ENCODE measurements around the gene RAB6A. TPM values are rescaled to one million over a fixed set of nuclear protein-coding genes. Genes with fewer than 3 reads are reported as not detected.

RAB6A gene
- total and polyA plus RNA-seq, 2 of the 8 experiments (the other 6 are each of a cell fraction or from before 2014, with no cell fraction given) = 24.4 to 88.6 TPM

GRCh38 chr11:73656985-73657384 lies 103.9 kb downstream of the RAB6A start:
- H2BK120ac ChIP-seq (replicated peaks; ENCODE audit: low read depth, low read length) = no peak overlapping the region

More at GRCh38 chr11:73656985-73657384, 103.9 kb downstream of the RAB6A start:
- TF ChIP-seq POLR2AphosphoS5 (IDR thresholded peaks at IDR 0.05; ENCODE audit: low read depth, low read length) (peak; percentile 52; the same call in 1 of the 2 replicates), BACH1 (IDR thresholded peaks at IDR 0.05; ENCODE audit: low read length) (no peak), BCL11A (IDR thresholded peaks at IDR 0.05; ENCODE audit: low read depth in 2 of 2, low read length in 2 of 2) (no peak), POLR2A (IDR thresholded peaks at IDR 0.05; ENCODE audit: control extremely low read depth in 1 of 2, low read depth in 2 of 2, low read length in 2 of 2) (peak in 1 of 2 experiments; percentile 53; a peak in 1 of 3 replicates), TAF7 (optimal IDR thresholded peaks at IDR 0.05; ENCODE audit: borderline replicate concordance, low read depth, low read length) (peak; percentile 84)
- ChIA-PET CTCF (ENCODE audit: partially characterized antibody) (interaction anchor here (0.9 to 30.1 kb wide), 2 partner anchors 21 to 87 kb away, joined by 5 to 653 read pairs; partner anchors contain the start of gene PLEKHB1), POLR2A (ENCODE audit: partially characterized antibody) (interaction anchor here (0.6 to 2.0 kb wide), 3 partner anchors 10 to 28 kb away, joined by 3 to 5 read pairs (median 3); partner anchors contain the start of gene PLEKHB1)
- Histone ChIP-seq H3K27me3 (replicated peaks in 1 of 4; ENCODE audit: control insufficient read depth in 3 of 4, extremely low read depth in 1 of 4, insufficient read depth in 3 of 4, low read length in 3 of 4) (peaks cover 0 to 14% (median 9%) of the 10 kb centered on the region in 4 experiments; a peak in 4 of 7 replicates), H3K23me2 (ENCODE audit: low read depth, low read length) (peaks cover 2% of the 10 kb centered on the region; the same call in 1 of the 2 replicates), H3K18ac (ENCODE audit: extremely low read depth, low read length) (no peak overlapping the region), H3K36me3 (ENCODE audit: control insufficient read depth in 2 of 4, insufficient read depth in 4 of 4, low read length in 3 of 4) (no peaks in the 10 kb centered on the region; a peak in 2 of 8 replicates), H3K23ac (ENCODE audit: insufficient read length) (no peak overlapping the region), H3K4me3 (ENCODE audit: extremely low read depth in 1 of 4, insufficient read depth in 2 of 4, low read depth in 3 of 4, low read length in 4 of 4) (no peak overlapping the region), H2BK20ac (ENCODE audit: low read length) (no peak overlapping the region), H3K9ac (replicated peaks in 1 of 4; ENCODE audit: extremely low read depth in 1 of 4, low read depth in 3 of 4, low read length in 3 of 4) (no peak overlapping the region; a peak in 1 of 7 replicates), H3K79me1 (ENCODE audit: low read depth, low read length) (no peaks in the 10 kb centered on the region), H3K4me1 (replicated peaks in 1 of 4; ENCODE audit: control insufficient read depth in 3 of 4, insufficient read depth in 4 of 4, low read length in 3 of 4) (peaks cover 4 to 12% (median 6%) of the 10 kb centered on the region in 4 experiments), H2BK15ac (ENCODE audit: low read length) (no peak overlapping the region), H3K27ac (ENCODE audit: low read depth, low read length) (no peak overlapping the region), H3K79me2 (ENCODE audit: control insufficient read depth in 1 of 2, insufficient read depth in 2 of 2, low read length in 2 of 2) (no peaks in the 10 kb centered on the region), H2AFZ (ENCODE audit: low read length) (no peak overlapping the region), H2AK5ac (ENCODE audit: low read depth, low read length) (no peak overlapping the region), H4K8ac (ENCODE audit: extremely low read depth, insufficient read depth, low read length) (no peak overlapping the region), H3K14ac (ENCODE audit: insufficient read length) (no peak overlapping the region), H4K5ac (ENCODE audit: insufficient read length, low read depth, low read length) (no peak overlapping the region), H2BK5ac (ENCODE audit: low read depth, low read length) (no peak overlapping the region), H4K20me1 (replicated peaks in 1 of 2; ENCODE audit: control insufficient read depth in 1 of 2, insufficient read depth in 2 of 2, low read length in 2 of 2) (no peaks in the 10 kb centered on the region), H3K4me2 (ENCODE audit: insufficient read depth in 1 of 2, low read depth in 2 of 2, low read length in 2 of 2) (no peak overlapping the region), H2BK12ac (ENCODE audit: low read depth, low read length) (no peak overlapping the region), H3K9me3 (ENCODE audit: insufficient read depth in 2 of 2, low read depth in 1 of 2, low read length in 1 of 2) (no peaks in the 10 kb centered on the region), H3K56ac (replicated peaks; ENCODE audit: insufficient read length, low read depth, low read length) (no peak overlapping the region), H3K4ac (replicated peaks; ENCODE audit: insufficient read length, low read depth, low read length) (no peak overlapping the region), H4K91ac (replicated peaks; ENCODE audit: insufficient read length, low read length) (no peak overlapping the region)
- DNase-seq (ENCODE audit: low read depth in 1 of 2, low spot score in 2 of 2) = no peak
- 61% methylated on average over 3 of the region's 3 CpGs; no CpG with 5 or more reads in 1 of the 2 experiments for WGBS, 2 experiments (ENCODE audit: extremely low coverage in 1 of 2, insufficient coverage in 1 of 2, insufficient read length in 1 of 2, insufficient replicate concordance in 2 of 2, low coverage in 1 of 2, low lambda C conversion rate in 2 of 2, missing lambda C conversion rate in 1 of 2)
- FAIRE-seq = no peak

Measured in H1 (cell line).